ENCODE measurements around the gene THRB. TPM values are rescaled to one million over a fixed set of nuclear protein-coding genes. Genes with fewer than 3 reads are reported as not detected.

THRB gene
- total and polyA plus RNA-seq, 9 of the 15 experiments (the other 6 are each of a cell fraction or from before 2014, with no cell fraction given) = 1.7 to 14.9 (median 6.9) TPM

DNA sequence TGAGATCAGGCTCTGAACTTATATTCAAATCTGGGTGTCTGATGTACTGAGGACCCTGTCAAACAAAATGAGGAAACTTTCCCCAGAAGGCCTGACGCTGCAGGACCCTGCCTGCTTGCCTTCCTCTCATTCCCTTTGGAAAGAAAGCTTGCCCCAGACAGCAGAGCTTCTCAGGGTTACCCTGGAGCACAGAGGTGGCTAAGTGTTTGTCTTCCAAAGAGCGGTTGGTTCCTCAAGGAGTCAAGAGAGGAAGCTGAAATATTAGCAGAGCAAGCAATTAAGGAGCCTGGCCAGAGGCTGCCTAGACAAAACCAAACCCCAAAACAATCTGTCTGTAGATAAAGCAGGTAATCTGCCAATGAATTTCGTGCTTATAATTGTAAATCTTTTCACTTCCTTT, 374.2 kb downstream of the THRB start:
- POLR2A ChIA-PET = no interaction called here
- no peak for FAIRE-seq
- Histone ChIP-seq H3K79me2 (ENCODE audit: control insufficient read depth, insufficient read depth, low read length) (no peaks in the 10 kb centered on the region), H3K9me3 (replicated peaks; ENCODE audit: control insufficient read depth, insufficient read depth, low read depth, low read length) (no peaks in the 10 kb centered on the region), H2AFZ (ENCODE audit: low read depth, low read length) (no peak overlapping the region), H3K9ac (ENCODE audit: insufficient read depth in 1 of 2, low read depth in 2 of 2, low read length in 2 of 2) (no peak overlapping the region), H3K9me1 (ENCODE audit: control insufficient read depth, insufficient read depth, low read length) (no peaks in the 10 kb centered on the region), H3K27ac (ENCODE audit: extremely low read depth, low read depth, low read length) (no peak overlapping the region), H3K4me1 (replicated peaks in 1 of 2; ENCODE audit: control insufficient read depth in 2 of 2, insufficient read depth in 2 of 2, low read length in 2 of 2) (no peaks in the 10 kb centered on the region), H3K4me3 (no peak overlapping the region), H4K20me1 (replicated peaks; ENCODE audit: control insufficient read depth, insufficient read depth, low read length) (no peaks in the 10 kb centered on the region), H3K4me2 (ENCODE audit: insufficient read depth, low read length) (no peak overlapping the region), H3K36me3 (ENCODE audit: control insufficient read depth, insufficient read depth, low read length) (no peaks in the 10 kb centered on the region), H3K27me3 (ENCODE audit: control insufficient read depth in 2 of 2, insufficient read depth in 2 of 2, low read length in 2 of 2) (no peaks in the 10 kb centered on the region; a peak in 1 of 5 replicates)
- intact Hi-C loops (cut with micrococcal nuclease) = no loop called here
- in situ Hi-C loops (cut with MboI) = no loop called here
- BruUV-seq (replicated peaks) = no TSS peak
- DNase-seq (ENCODE audit: extremely low read depth in 1 of 4, low spot score in 3 of 4) = no peak
- WGBS (ENCODE audit: insufficient coverage, low coverage, missing lambda C conversion rate) = 23% methylated on average over 3 of the region's 3 CpGs
- CTCF ChIA-PET (ENCODE audit: low intra/inter-chr PET ratio) = no interaction called here
- no peak for ATAC-seq
- TF ChIP-seq ZNF232 (CRISPR knock-in tag; IDR thresholded peaks at IDR 0.05) (no peak), CTBP1 (IDR thresholded peaks at IDR 0.05; ENCODE audit: borderline replicate concordance) (no peak), ETS1 (conservative IDR thresholded peaks at IDR 0.05; ENCODE audit: control insufficient read depth, low read depth, low read length) (no peak), JUN (IDR thresholded peaks at IDR 0.05; ENCODE audit: borderline replicate concordance, low read depth, low read length) (no peak), JUN (CRISPR knock-in tag; IDR thresholded peaks at IDR 0.05; ENCODE audit: borderline replicate concordance) (no peak), PHB (CRISPR knock-in tag; IDR thresholded peaks at IDR 0.05) (no peak), TSHZ1 (CRISPR knock-in tag; IDR thresholded peaks at IDR 0.05) (no peak), YBX1 (IDR thresholded peaks at IDR 0.05) (no peak), NCOA6 (IDR thresholded peaks at IDR 0.05) (no peak), BDP1 (IDR thresholded peaks at IDR 0.05; ENCODE audit: insufficient read depth, insufficient read length) (no peak), BHLHE40 (IDR thresholded peaks at IDR 0.05; ENCODE audit: low read length) (no peak), PCBP2 (IDR thresholded peaks at IDR 0.05; ENCODE audit: low read depth, low read length, poor library complexity, severe bottlenecking) (no peak), DIDO1 (tag; IDR thresholded peaks at IDR 0.05; ENCODE audit: low read depth) (no peak), ZBTB9 (CRISPR knock-in tag; IDR thresholded peaks at IDR 0.05) (no peak)
- TF ChIP-seq, protein P1, sequence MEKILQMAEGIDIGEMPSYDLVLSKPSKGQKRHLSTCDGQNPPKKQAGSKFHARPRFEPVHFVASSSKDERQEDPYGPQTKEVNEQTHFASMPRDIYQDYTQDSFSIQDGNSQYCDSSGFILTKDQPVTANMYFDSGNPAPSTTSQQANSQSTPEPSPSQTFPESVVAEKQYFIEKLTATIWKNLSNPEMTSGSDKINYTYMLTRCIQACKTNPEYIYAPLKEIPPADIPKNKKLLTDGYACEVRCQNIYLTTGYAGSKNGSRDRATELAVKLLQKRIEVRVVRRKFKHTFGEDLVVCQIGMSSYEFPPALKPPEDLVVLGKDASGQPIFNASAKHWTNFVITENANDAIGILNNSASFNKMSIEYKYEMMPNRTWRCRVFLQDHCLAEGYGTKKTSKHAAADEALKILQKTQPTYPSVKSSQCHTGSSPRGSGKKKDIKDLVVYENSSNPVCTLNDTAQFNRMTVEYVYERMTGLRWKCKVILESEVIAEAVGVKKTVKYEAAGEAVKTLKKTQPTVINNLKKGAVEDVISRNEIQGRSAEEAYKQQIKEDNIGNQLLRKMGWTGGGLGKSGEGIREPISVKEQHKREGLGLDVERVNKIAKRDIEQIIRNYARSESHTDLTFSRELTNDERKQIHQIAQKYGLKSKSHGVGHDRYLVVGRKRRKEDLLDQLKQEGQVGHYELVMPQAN (IDR thresholded peaks at IDR 0.05; ENCODE audit: borderline replicate concordance) = no peak

All from K562 (cell line).